ENCODE data around the gene DENND5A. TPM values are rescaled to one million over a fixed set of nuclear protein-coding genes. Genes with fewer than 3 reads are reported as not detected.
A peak's percentile ranks its signal among the peaks of the same experiment; 100 is the strongest.

DENND5A gene
- total RNA-seq, 1 donor from 2014 or later: 122 TPM

- no peak for DNase-seq (ENCODE audit: extremely low spot score, unreplicated experiment)
- H3K27me3 Mint-ChIP-seq (ENCODE audit: unreplicated experiment): peaks cover 4% of the 10 kb centered on the region
Observed at GRCh38 chr11:9091044-9091922, 173.9 kb downstream of the DENND5A start, which contains the start of gene SCUBE2. Gene SCUBE2 (minus strand): TSS chr11:9091599. CDS start chr11:9091528, 71 bp downstream.

DNA sequence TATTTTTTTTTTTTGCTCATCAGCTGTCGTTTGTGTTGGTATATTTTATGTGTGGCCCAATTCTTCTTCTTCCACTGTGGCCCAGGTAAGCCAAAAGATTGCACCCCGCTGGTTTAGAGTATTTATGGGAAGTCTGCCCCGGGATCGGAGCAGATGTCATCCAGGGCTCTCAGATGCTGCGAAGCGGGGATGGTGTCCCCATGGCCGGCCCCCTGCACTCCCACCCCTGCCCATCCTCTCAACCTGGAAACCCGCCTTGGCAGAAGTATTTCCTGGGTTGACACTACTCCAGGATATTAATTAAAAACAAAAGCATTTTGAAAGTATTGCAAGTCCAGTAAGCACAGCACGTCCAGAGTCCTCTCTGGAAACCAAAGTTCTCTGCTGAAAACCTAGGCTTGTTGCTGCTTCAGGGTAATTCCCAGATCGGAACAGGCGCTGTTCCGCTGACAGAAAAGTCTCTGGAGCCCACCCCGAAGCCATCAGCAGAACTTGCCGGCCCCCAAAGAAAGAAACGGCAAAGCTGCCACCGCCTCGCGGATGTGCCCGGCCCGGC is 174.6 kb downstream of the DENND5A start:
- no peak for DNase-seq (ENCODE audit: extremely low spot score, unreplicated experiment)
- Mint-ChIP-seq H3K4me1 (ENCODE audit: unreplicated experiment) (peaks cover 5% of the 10 kb centered on the region), H3K4me3 (ENCODE audit: unreplicated experiment) (peak overlapping the region; percentile 69), H3K27ac (ENCODE audit: unreplicated experiment) (no peak overlapping the region), H3K27me3 (ENCODE audit: unreplicated experiment) (peaks cover 4% of the 10 kb centered on the region), H3K36me3 (ENCODE audit: unreplicated experiment) (peaks cover 2% of the 10 kb centered on the region), H3K9me3 (ENCODE audit: unreplicated experiment) (no peaks in the 10 kb centered on the region)
- no peak for TF ChIP-seq CTCF (IDR thresholded peaks at IDR 0.05)

More at GRCh38 chr11:9091044-9091922, 173.9 kb downstream of the DENND5A start, which contains the start of gene SCUBE2:
- peaks cover 2% of the 10 kb centered on the region for H3K36me3 Mint-ChIP-seq (ENCODE audit: unreplicated experiment)
- H3K9me3 Mint-ChIP-seq (ENCODE audit: unreplicated experiment): no peaks in the 10 kb centered on the region
- H3K4me3 Mint-ChIP-seq (ENCODE audit: unreplicated experiment): peak within 1 kb of the TSS; percentile 69
- no peak within 1 kb of the TSS for H3K27ac Mint-ChIP-seq (ENCODE audit: unreplicated experiment)
- no peak for TF ChIP-seq CTCF (IDR thresholded peaks at IDR 0.05)
- peaks cover 5% of the 10 kb centered on the region for H3K4me1 Mint-ChIP-seq (ENCODE audit: unreplicated experiment)

DNA sequence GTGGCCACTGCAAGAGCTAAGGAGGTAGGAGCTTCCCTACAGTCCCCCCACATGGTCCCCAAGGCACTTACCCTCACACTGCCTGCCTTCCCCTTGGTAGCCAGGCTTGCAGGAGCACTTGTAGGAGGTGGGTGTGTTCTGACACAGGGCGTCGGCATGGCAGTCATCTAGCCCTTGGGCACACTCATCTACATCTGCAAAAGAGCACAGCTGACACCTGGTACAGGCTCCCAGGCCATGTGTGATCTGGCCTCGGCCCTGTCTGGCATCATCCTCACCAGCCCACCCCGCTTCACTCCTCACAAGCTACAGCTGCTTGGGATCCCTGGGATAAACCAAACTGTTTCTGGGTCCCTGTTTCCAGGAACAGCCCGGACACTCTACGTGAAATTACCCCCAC is 175.5 kb downstream of the DENND5A start:
- peaks cover 5% of the 10 kb centered on the region for H3K4me1 Mint-ChIP-seq (ENCODE audit: unreplicated experiment)
- no peak overlapping the region for H3K4me3 Mint-ChIP-seq (ENCODE audit: unreplicated experiment)
- DNase-seq (ENCODE audit: extremely low spot score, unreplicated experiment): no peak
- H3K9me3 Mint-ChIP-seq (ENCODE audit: unreplicated experiment): no peaks in the 10 kb centered on the region
- TF ChIP-seq CTCF (IDR thresholded peaks at IDR 0.05): no peak
- H3K36me3 Mint-ChIP-seq (ENCODE audit: unreplicated experiment): no peaks in the 10 kb centered on the region
- peaks cover 4% of the 10 kb centered on the region for H3K27me3 Mint-ChIP-seq (ENCODE audit: unreplicated experiment)
- H3K27ac Mint-ChIP-seq (ENCODE audit: unreplicated experiment): no peak overlapping the region

- peaks cover 4% of the 10 kb centered on the region for H3K27me3 Mint-ChIP-seq (ENCODE audit: unreplicated experiment)
- H3K4me3 Mint-ChIP-seq (ENCODE audit: unreplicated experiment): no peak overlapping the region
- no peak for TF ChIP-seq CTCF (IDR thresholded peaks at IDR 0.05)
- no peaks in the 10 kb centered on the region for H3K36me3 Mint-ChIP-seq (ENCODE audit: unreplicated experiment)
- no peaks in the 10 kb centered on the region for H3K9me3 Mint-ChIP-seq (ENCODE audit: unreplicated experiment)
- peak; percentile 59 for DNase-seq (ENCODE audit: extremely low spot score, unreplicated experiment)
- no peak overlapping the region for H3K27ac Mint-ChIP-seq (ENCODE audit: unreplicated experiment)
- H3K4me1 Mint-ChIP-seq (ENCODE audit: unreplicated experiment): peaks cover 5% of the 10 kb centered on the region
Observed at GRCh38 chr11:9089061-9089460, 176.1 kb downstream of the DENND5A start.

Small RNAs within 50 kb of the gene (microRNA-seq; reads per million reads assigned to microRNA genes)
- not detected for gene MIR5691 (ENCODE audit: unreplicated experiment)

Other genes starting within 250 kb of the DENND5A start
- gene SCUBE2, start 173.8 kb downstream of the DENND5A start, total RNA-seq: 1.9 and 3.3 TPM in 2 replicates
- 28.1 and 32.3 TPM in 2 replicates for gene TMEM41B, start 49.2 kb upstream of the DENND5A start, total RNA-seq
- gene IPO7, start 119.3 kb upstream of the DENND5A start, total RNA-seq: 104 and 114 TPM in 2 replicates
- gene ZNF143, start 195.7 kb upstream of the DENND5A start, total RNA-seq: 22.1 and 26.8 TPM in 2 replicates